Neural cell (in vitro differentiated cells): Measurements from ENCODE around the gene C22orf39. TPM values are rescaled to one million over a fixed set of nuclear protein-coding genes. Genes with fewer than 3 reads are reported as not detected.

ENCODE experiments used
- H2AFZ ChIP-seq: fragments of 200-600, 300-800 bp; sonication (generic), shearing (Covaris generic); 2 replicates; pipeline ENCODE4 v1.6.0; 2014; ENCODE audit warnings: low read depth, mild to moderate bottlenecking, antibody characterized with exemption, low read length, moderate library complexity
- H3F3A ChIP-seq: fragments of 200-600 bp; shearing (Covaris generic); 2 replicates; pipeline ENCODE4 v1.6.1; 2016; ENCODE audit warnings: mild to moderate bottlenecking, moderate library complexity, mixed read lengths, antibody characterized with exemption, low read length; ENCODE audit not compliant: insufficient read depth, poor library complexity, severe bottlenecking
- H3K27ac ChIP-seq: fragments of 200-600, 300-800 bp; sonication (generic), shearing (Covaris generic); 2 replicates; pipeline ENCODE4 v1.5.1; 2014; ENCODE audit warnings: mild to moderate bottlenecking, low read length, moderate library complexity
- H3K27me3 ChIP-seq: fragments of 300-800, 200-600 bp; sonication (generic), shearing (Covaris generic); 2 replicates; pipeline ENCODE4 v1.6.0; 2014; ENCODE audit warnings: mild to moderate bottlenecking, low read depth, low read length, moderate library complexity; ENCODE audit not compliant: insufficient read depth
- H3K36me3 ChIP-seq: fragments of 300-800, 200-600 bp; sonication (generic), shearing (Covaris generic); 2 replicates; pipeline ENCODE4 v1.5.1; 2014; ENCODE audit warnings: mild to moderate bottlenecking, antibody characterized with exemption, low read length, moderate library complexity; ENCODE audit not compliant: insufficient read depth
- H3K4me2 ChIP-seq: fragments of 300-800, 200-600 bp; sonication (generic), shearing (Covaris generic); 2 replicates; pipeline ENCODE4 v1.6.0; 2014; ENCODE audit warnings: mild to moderate bottlenecking, low read length
- H3K4me3 ChIP-seq: fragments of 300-800, 200-600 bp; sonication (generic), shearing (Covaris generic); 2 replicates; pipeline ENCODE4 v1.5.1; 2014; ENCODE audit warnings: mild to moderate bottlenecking, low read length, moderate library complexity
- H3K79me2 ChIP-seq: fragments of 200-600 bp; shearing (Covaris generic); replicated peaks from 2 replicates; pipeline ENCODE4 v1.6.0; 2014; ENCODE audit warnings: mild to moderate bottlenecking, low read length, moderate library complexity; ENCODE audit not compliant: insufficient read depth
- H3K9ac ChIP-seq: fragments of 300-800, 200-600 bp; sonication (generic), shearing (Covaris generic); 2 replicates; pipeline ENCODE4 v1.6.1; 2016; ENCODE audit warnings: mild to moderate bottlenecking, low read length, mixed read lengths
- H3K9me2 ChIP-seq: fragments of 200-600 bp; shearing (Covaris generic); 2 replicates; pipeline ENCODE4 v1.6.1; 2016; ENCODE audit warnings: mild to moderate bottlenecking, low read length, mixed read lengths; ENCODE audit not compliant: insufficient read depth
- H3K9me3 ChIP-seq: fragments of 200-600, 300-800 bp; sonication (generic), shearing (Covaris generic); 2 replicates; pipeline ENCODE4 v1.6.1; 2016; ENCODE audit warnings: mild to moderate bottlenecking, mixed run types, low read length, moderate library complexity, mixed read lengths
- H4K20me1 ChIP-seq: fragments of 200-600 bp; shearing (Covaris generic); 2 replicates; pipeline ENCODE4 v1.6.1; 2016; ENCODE audit warnings: mild to moderate bottlenecking, mixed run types; ENCODE audit not compliant: insufficient read depth
- EP300 ChIP-seq: fragments of 450-650 bp; conservative IDR thresholded peaks from 2 replicates; pipeline ENCODE4 v1.6.1; 2014; ENCODE audit warnings: antibody characterized with exemption, mild to moderate bottlenecking, moderate library complexity; ENCODE audit not compliant: poor library complexity, severe bottlenecking
- EZH2 ChIP-seq: fragments of 200-600, 300-800 bp; shearing (Covaris generic), sonication (generic); IDR thresholded peaks from 2 replicates; pipeline ENCODE4 v1.6.1; 2014; ENCODE audit warnings: antibody characterized with exemption, low read length, borderline replicate concordance, mild to moderate bottlenecking; ENCODE audit not compliant: insufficient read depth, poor library complexity, severe bottlenecking
- MXI1 ChIP-seq: fragments of 450-650 bp; conservative IDR thresholded peaks from 2 replicates; pipeline ENCODE4 v1.6.1; 2014; ENCODE audit warnings: antibody characterized with exemption, mild to moderate bottlenecking; ENCODE audit not compliant: poor library complexity, severe bottlenecking
- POLR2AphosphoS5 ChIP-seq: IDR thresholded peaks from 2 replicates; pipeline ENCODE4 v1.6.1; 2012
- RAD21 ChIP-seq: fragments of 450-650 bp; conservative IDR thresholded peaks from 2 replicates; pipeline ENCODE4 v1.6.1; 2014; ENCODE audit warnings: antibody characterized with exemption, mild to moderate bottlenecking, moderate library complexity
- SMC3 ChIP-seq: fragments of 450-650 bp; conservative IDR thresholded peaks from 2 replicates; pipeline ENCODE4 v1.6.1; 2014; ENCODE audit warnings: antibody characterized with exemption, mild to moderate bottlenecking, moderate library complexity; ENCODE audit not compliant: poor library complexity
- TAF1 ChIP-seq: IDR thresholded peaks from 2 replicates; pipeline ENCODE4 v1.6.1; 2012; ENCODE audit warnings: low read depth
- polyA plus RNA-seq: library from polyadenylated mRNA; depleted of rRNA; stranded (reverse); fragments of >200 nt; gene quantifications from 2 replicates; pipeline ENCODE4 v1.2.3, GENCODE V29; 2014
- TF ChIP-seq, protein P1 (sequence below): fragments of 450-650 bp; IDR thresholded peaks from 2 replicates; pipeline ENCODE4 v1.5.1; 2014; ENCODE audit warnings: antibody characterized with exemption, mild to moderate bottlenecking, moderate library complexity; ENCODE audit not compliant: poor library complexity, severe bottlenecking
- TF ChIP-seq, protein P2 (sequence below): IDR thresholded peaks from 2 replicates; pipeline ENCODE4 v1.6.1; 2012; ENCODE audit warnings: borderline replicate concordance

Gene C22orf39
- polyA plus RNA-seq, 1 donor from 2014 or later: 94.9 TPM

DNA sequence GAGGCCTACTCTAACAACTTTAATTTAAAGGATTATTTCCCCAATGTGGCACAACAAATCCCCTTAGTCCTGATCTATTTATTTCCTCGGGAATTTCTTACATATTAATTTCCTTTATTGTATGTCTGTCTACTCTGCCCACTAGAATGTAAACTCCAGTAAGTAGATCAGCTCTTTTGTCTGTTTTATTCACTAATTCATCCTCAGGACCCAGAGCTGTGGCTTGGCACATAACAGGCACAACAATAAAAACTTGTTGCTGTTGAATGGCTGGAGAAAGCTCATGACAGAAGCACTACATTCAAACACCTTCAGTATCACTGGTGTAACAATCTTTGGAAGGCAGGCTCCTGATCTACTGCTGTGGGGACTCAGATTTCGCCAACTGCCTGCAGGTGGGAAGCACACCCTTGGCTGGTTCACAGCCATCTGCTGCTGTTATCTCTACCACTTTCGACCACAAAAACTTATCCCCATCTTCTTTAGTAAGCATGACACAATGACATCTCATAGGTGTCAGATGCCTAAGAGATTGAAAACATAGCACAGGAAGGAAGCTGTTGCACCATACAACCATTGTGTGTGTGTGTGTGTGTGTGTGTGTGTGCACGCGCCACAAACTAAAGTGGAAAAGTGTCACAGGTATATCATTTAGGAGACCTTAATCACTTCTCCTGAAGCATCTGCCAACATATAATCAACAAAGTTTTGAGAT is 27.9 kb downstream of the C22orf39 start:
- Histone ChIP-seq H3K9me2 (no peaks in the 10 kb centered on the region), H3K27ac (no peak overlapping the region), H3K4me2 (no peak overlapping the region), H3F3A (no peaks in the 10 kb centered on the region), H3K79me2 (peaks cover 34% of the 10 kb centered on the region), H3K36me3 (no peaks in the 10 kb centered on the region), H3K4me3 (no peak overlapping the region), H3K9ac (no peak overlapping the region), H3K27me3 (no peaks in the 10 kb centered on the region), H4K20me1 (no peaks in the 10 kb centered on the region), H3K9me3 (no peaks in the 10 kb centered on the region), H2AFZ (no peak overlapping the region)
- no peak for TF ChIP-seq RAD21
- TF ChIP-seq, protein P1, sequence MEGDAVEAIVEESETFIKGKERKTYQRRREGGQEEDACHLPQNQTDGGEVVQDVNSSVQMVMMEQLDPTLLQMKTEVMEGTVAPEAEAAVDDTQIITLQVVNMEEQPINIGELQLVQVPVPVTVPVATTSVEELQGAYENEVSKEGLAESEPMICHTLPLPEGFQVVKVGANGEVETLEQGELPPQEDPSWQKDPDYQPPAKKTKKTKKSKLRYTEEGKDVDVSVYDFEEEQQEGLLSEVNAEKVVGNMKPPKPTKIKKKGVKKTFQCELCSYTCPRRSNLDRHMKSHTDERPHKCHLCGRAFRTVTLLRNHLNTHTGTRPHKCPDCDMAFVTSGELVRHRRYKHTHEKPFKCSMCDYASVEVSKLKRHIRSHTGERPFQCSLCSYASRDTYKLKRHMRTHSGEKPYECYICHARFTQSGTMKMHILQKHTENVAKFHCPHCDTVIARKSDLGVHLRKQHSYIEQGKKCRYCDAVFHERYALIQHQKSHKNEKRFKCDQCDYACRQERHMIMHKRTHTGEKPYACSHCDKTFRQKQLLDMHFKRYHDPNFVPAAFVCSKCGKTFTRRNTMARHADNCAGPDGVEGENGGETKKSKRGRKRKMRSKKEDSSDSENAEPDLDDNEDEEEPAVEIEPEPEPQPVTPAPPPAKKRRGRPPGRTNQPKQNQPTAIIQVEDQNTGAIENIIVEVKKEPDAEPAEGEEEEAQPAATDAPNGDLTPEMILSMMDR: no peak
- TF ChIP-seq EZH2: no peak
- TF ChIP-seq POLR2AphosphoS5: no peak
- no peak for TF ChIP-seq SMC3
- no peak for TF ChIP-seq MXI1
- no peak for TF ChIP-seq TAF1
- TF ChIP-seq EP300: no peak
- TF ChIP-seq, protein P2, sequence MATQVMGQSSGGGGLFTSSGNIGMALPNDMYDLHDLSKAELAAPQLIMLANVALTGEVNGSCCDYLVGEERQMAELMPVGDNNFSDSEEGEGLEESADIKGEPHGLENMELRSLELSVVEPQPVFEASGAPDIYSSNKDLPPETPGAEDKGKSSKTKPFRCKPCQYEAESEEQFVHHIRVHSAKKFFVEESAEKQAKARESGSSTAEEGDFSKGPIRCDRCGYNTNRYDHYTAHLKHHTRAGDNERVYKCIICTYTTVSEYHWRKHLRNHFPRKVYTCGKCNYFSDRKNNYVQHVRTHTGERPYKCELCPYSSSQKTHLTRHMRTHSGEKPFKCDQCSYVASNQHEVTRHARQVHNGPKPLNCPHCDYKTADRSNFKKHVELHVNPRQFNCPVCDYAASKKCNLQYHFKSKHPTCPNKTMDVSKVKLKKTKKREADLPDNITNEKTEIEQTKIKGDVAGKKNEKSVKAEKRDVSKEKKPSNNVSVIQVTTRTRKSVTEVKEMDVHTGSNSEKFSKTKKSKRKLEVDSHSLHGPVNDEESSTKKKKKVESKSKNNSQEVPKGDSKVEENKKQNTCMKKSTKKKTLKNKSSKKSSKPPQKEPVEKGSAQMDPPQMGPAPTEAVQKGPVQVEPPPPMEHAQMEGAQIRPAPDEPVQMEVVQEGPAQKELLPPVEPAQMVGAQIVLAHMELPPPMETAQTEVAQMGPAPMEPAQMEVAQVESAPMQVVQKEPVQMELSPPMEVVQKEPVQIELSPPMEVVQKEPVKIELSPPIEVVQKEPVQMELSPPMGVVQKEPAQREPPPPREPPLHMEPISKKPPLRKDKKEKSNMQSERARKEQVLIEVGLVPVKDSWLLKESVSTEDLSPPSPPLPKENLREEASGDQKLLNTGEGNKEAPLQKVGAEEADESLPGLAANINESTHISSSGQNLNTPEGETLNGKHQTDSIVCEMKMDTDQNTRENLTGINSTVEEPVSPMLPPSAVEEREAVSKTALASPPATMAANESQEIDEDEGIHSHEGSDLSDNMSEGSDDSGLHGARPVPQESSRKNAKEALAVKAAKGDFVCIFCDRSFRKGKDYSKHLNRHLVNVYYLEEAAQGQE: no peak

DNA sequence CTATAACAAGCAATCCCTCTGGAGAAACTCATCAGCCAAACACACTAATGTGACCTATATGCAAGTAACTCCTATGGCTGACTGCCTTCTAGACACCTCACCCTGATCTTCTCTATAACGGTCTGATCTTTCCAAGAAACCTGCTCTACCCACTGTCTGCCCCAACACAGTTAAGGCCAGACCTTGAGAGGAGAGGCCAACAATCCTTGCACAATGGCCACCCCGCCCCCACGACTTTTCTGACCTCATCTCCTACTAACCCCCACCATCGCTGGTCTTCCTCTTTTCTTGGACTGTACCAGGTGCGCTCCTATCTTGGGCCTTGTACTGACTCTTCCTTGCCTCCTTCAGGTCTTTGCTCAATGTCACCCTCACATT is 28.4 kb downstream of the C22orf39 start:
- TF ChIP-seq, protein P2: no peak
- TF ChIP-seq MXI1: no peak
- TF ChIP-seq SMC3: no peak
- no peak for TF ChIP-seq TAF1
- TF ChIP-seq, protein P1: no peak
- Histone ChIP-seq H3K4me2 (no peak overlapping the region), H3K9me2 (no peaks in the 10 kb centered on the region), H3K36me3 (no peaks in the 10 kb centered on the region), H4K20me1 (no peaks in the 10 kb centered on the region), H3K79me2 (peaks cover 31% of the 10 kb centered on the region), H3K4me3 (no peak overlapping the region), H2AFZ (no peak overlapping the region), H3F3A (no peaks in the 10 kb centered on the region), H3K9me3 (no peaks in the 10 kb centered on the region), H3K9ac (no peak overlapping the region), H3K27me3 (no peaks in the 10 kb centered on the region), H3K27ac (no peak overlapping the region)
